Upper lobe of left lung (tissue), 4 donors: ENCODE results near the gene NMB.

Experiments
- CTCF ChIP-seq, 6 experiments: fragments of 450-650 bp in 4 of 6; fragments of 200-600 bp in 2 of 6; sonication (generic) in 2 of 6; IDR thresholded peaks; one replicate each; pipeline ENCODE4 v1.5.1; 2016 to 2019; ENCODE audit warnings: antibody characterized with exemption in 6 of 6
- EP300 ChIP-seq, 4 donors: sonication (generic); formaldehyde crosslinking; IDR thresholded peaks; one replicate each; pipeline ENCODE4 v1.5.1; 2017; ENCODE audit warnings: antibody characterized with exemption in 4 of 4, control low read depth in 2 of 4
- POLR2A ChIP-seq, 4 donors: fragments of 450-650 bp; IDR thresholded peaks; one replicate each; pipeline ENCODE4 v1.5.1; 2016 to 2017; ENCODE audit warnings: antibody characterized with exemption in 4 of 4, mild to moderate bottlenecking in 2 of 4
- POLR2AphosphoS5 ChIP-seq, 2 donors: sonication (generic); formaldehyde crosslinking; IDR thresholded peaks; one replicate each; pipeline ENCODE4 v1.5.1; 2017; ENCODE audit warnings: antibody characterized with exemption in 2 of 2

GRCh38 chr15:84638103-84638502 lies 19.9 kb downstream of the NMB start:
- TF ChIP-seq CTCF (IDR thresholded peaks at IDR 0.05) (no peak), POLR2A (IDR thresholded peaks at IDR 0.05) (no peak), POLR2AphosphoS5 (IDR thresholded peaks at IDR 0.05) (no peak), EP300 (IDR thresholded peaks at IDR 0.05) (no peak)
